ENCODE results near the gene ARID1B. TPM values are rescaled to one million over a fixed set of nuclear protein-coding genes. Genes with fewer than 3 reads are reported as not detected.
A peak's percentile ranks its signal among the peaks of the same experiment; 100 is the strongest.

Gene ARID1B
- total RNA-seq, 1 donor from 2014 or later: 16.3 TPM

GRCh38 chr6:157219201-157220200 is 442.3 kb downstream of the ARID1B start:
- FAIRE-seq (no peak), DNase-seq (ENCODE audit: low read depth) (peak; percentile 62)
- no peaks in the 10 kb centered on the region for H3K36me3 ChIP-seq (ENCODE audit: control insufficient read depth, insufficient read depth, low read length)
- H3K27me3 ChIP-seq (ENCODE audit: control insufficient read depth, insufficient read depth, low read length): no peaks in the 10 kb centered on the region
- H3K4me3 ChIP-seq (ENCODE audit: low read depth, low read length): no peak overlapping the region
- no peak for TF ChIP-seq CTCF (IDR thresholded peaks at IDR 0.05; ENCODE audit: insufficient read depth, low read length, severe bottlenecking)

GRCh38 chr6:157220485-157220884 is 443.3 kb downstream of the ARID1B start:
- FAIRE-seq (no peak), DNase-seq (ENCODE audit: low read depth) (no peak)
- TF ChIP-seq CTCF (IDR thresholded peaks at IDR 0.05; ENCODE audit: insufficient read depth, low read length, severe bottlenecking): no peak
- H3K36me3 ChIP-seq (ENCODE audit: control insufficient read depth, insufficient read depth, low read length): no peaks in the 10 kb centered on the region
- no peaks in the 10 kb centered on the region for H3K27me3 ChIP-seq (ENCODE audit: control insufficient read depth, insufficient read depth, low read length)
- H3K4me3 ChIP-seq (ENCODE audit: low read depth, low read length): no peak overlapping the region

GRCh38 chr6:157221049-157221816 is 444.1 kb downstream of the ARID1B start:
- TF ChIP-seq CTCF (IDR thresholded peaks at IDR 0.05; ENCODE audit: insufficient read depth, low read length, severe bottlenecking): peak; percentile 9
- Histone ChIP-seq H3K27me3 (ENCODE audit: control insufficient read depth, insufficient read depth, low read length) (no peaks in the 10 kb centered on the region), H3K4me3 (ENCODE audit: low read depth, low read length) (peak overlapping the region; percentile 19), H3K36me3 (ENCODE audit: control insufficient read depth, insufficient read depth, low read length) (no peaks in the 10 kb centered on the region)
- FAIRE-seq (peak; percentile 60), DNase-seq (ENCODE audit: low read depth) (peak; percentile 85)

- DNase-seq (ENCODE audit: low read depth) (no peak), FAIRE-seq (no peak)
- TF ChIP-seq CTCF (IDR thresholded peaks at IDR 0.05; ENCODE audit: insufficient read depth, low read length, severe bottlenecking): no peak
- no peak overlapping the region for H3K4me3 ChIP-seq (ENCODE audit: low read depth, low read length)
- H3K27me3 ChIP-seq (ENCODE audit: control insufficient read depth, insufficient read depth, low read length): no peaks in the 10 kb centered on the region
- no peaks in the 10 kb centered on the region for H3K36me3 ChIP-seq (ENCODE audit: control insufficient read depth, insufficient read depth, low read length)
Measured at GRCh38 chr6:157221817-157222175, 444.6 kb downstream of the ARID1B start.

- H3K4me3 ChIP-seq (ENCODE audit: low read depth, low read length): no peak overlapping the region
- no peaks in the 10 kb centered on the region for H3K27me3 ChIP-seq (ENCODE audit: control insufficient read depth, insufficient read depth, low read length)
- TF ChIP-seq CTCF (IDR thresholded peaks at IDR 0.05; ENCODE audit: insufficient read depth, low read length, severe bottlenecking): no peak
- no peak for FAIRE-seq
- no peak for DNase-seq (ENCODE audit: low read depth)
- H3K36me3 ChIP-seq (ENCODE audit: control insufficient read depth, insufficient read depth, low read length): no peaks in the 10 kb centered on the region
Measured at GRCh38 chr6:157222201-157222981, 445.2 kb downstream of the ARID1B start.
